Muscle layer of colon (tissue), 2 donors: Measurements from ENCODE around the gene ADAMTS2.

Experiments used
- H3K27ac ChIP-seq: one replicate; pipeline ENCODE4 v1.7.0; 2013; ENCODE audit warnings: low read depth, mild to moderate bottlenecking, low read length, moderate library complexity
- H3K27me3 ChIP-seq, 2 donors: one replicate each; pipeline ENCODE4 v1.7.0; 2013; ENCODE audit warnings: low read length in 2 of 2, mild to moderate bottlenecking in 2 of 2; ENCODE audit not compliant: insufficient read depth in 2 of 2, control insufficient read depth in 1 of 2
- H3K36me3 ChIP-seq: one replicate; pipeline ENCODE4 v1.7.0; 2013; ENCODE audit warnings: mild to moderate bottlenecking, low read length; ENCODE audit not compliant: insufficient read depth
- H3K4me1 ChIP-seq: one replicate; pipeline ENCODE4 v1.7.0; 2013; ENCODE audit warnings: mild to moderate bottlenecking, low read length; ENCODE audit not compliant: insufficient read depth
- H3K4me3 ChIP-seq, 2 donors: one replicate each; pipeline ENCODE4 v1.7.0; 2013; ENCODE audit warnings: low read length in 2 of 2, low read depth in 1 of 2, mild to moderate bottlenecking in 1 of 2, moderate library complexity in 1 of 2
- H3K9ac ChIP-seq: one replicate; pipeline ENCODE4 v1.7.0; 2013; ENCODE audit warnings: low read length
- H3K9me3 ChIP-seq: one replicate; pipeline ENCODE4 v1.7.0; 2013; ENCODE audit warnings: mild to moderate bottlenecking, low read length
- donor health status: abdominal sarcoma.
- donor health status: Adenocarcinoma of cecum.

The ADAMTS2 gene

GRCh38 chr5:179339996-179340395 lies 5.3 kb downstream of the ADAMTS2 start:
- Histone ChIP-seq H3K4me3 (no peak overlapping the region), H3K27me3 (peaks cover 0 to 3% of the 10 kb centered on the region in 2 donors), H3K9ac (no peak overlapping the region), H3K4me1 (peaks cover 13% of the 10 kb centered on the region), H3K9me3 (no peaks in the 10 kb centered on the region), H3K36me3 (no peaks in the 10 kb centered on the region), H3K27ac (no peak overlapping the region)

- no peaks in the 10 kb centered on the region for H3K36me3 ChIP-seq
- H3K9me3 ChIP-seq: no peaks in the 10 kb centered on the region
- H3K27ac ChIP-seq: no peak overlapping the region
- H3K9ac ChIP-seq: no peak overlapping the region
- H3K4me1 ChIP-seq: peaks cover 13% of the 10 kb centered on the region
- peaks cover 0 to 3% of the 10 kb centered on the region in 2 donors for H3K27me3 ChIP-seq
- H3K4me3 ChIP-seq: no peak overlapping the region
Observed at GRCh38 chr5:179339081-179339480, 6.2 kb downstream of the ADAMTS2 start.

- Histone ChIP-seq H3K27me3 (no peaks in the 10 kb centered on the region), H3K36me3 (no peaks in the 10 kb centered on the region), H3K9ac (no peak overlapping the region), H3K4me3 (no peak overlapping the region), H3K9me3 (no peaks in the 10 kb centered on the region), H3K4me1 (peaks cover 4% of the 10 kb centered on the region), H3K27ac (no peak overlapping the region)
Observed at GRCh38 chr5:179337796-179338676, 7.2 kb downstream of the ADAMTS2 start.

GRCh38 chr5:179336871-179337795 lies 8.1 kb downstream of the ADAMTS2 start:
- Histone ChIP-seq H3K4me3 (no peak overlapping the region), H3K27me3 (no peaks in the 10 kb centered on the region), H3K9ac (no peak overlapping the region), H3K27ac (no peak overlapping the region), H3K36me3 (no peaks in the 10 kb centered on the region), H3K9me3 (no peaks in the 10 kb centered on the region), H3K4me1 (peaks cover under 1% of the 10 kb centered on the region)

- Histone ChIP-seq H3K9me3 (no peaks in the 10 kb centered on the region), H3K4me1 (peaks cover 7% of the 10 kb centered on the region), H3K27ac (no peak overlapping the region), H3K27me3 (no peaks in the 10 kb centered on the region), H3K4me3 (no peak overlapping the region), H3K36me3 (no peaks in the 10 kb centered on the region), H3K9ac (no peak overlapping the region)
Observed at GRCh38 chr5:179336126-179336870, 9.0 kb downstream of the ADAMTS2 start.

GRCh38 chr5:179333796-179334761 lies 11.2 kb downstream of the ADAMTS2 start:
- Histone ChIP-seq H3K9me3 (no peaks in the 10 kb centered on the region), H3K36me3 (no peaks in the 10 kb centered on the region), H3K27me3 (no peaks in the 10 kb centered on the region), H3K4me1 (peaks cover 7% of the 10 kb centered on the region), H3K9ac (no peak overlapping the region), H3K27ac (no peak overlapping the region), H3K4me3 (no peak overlapping the region)

GRCh38 chr5:179332741-179333290 lies 12.4 kb downstream of the ADAMTS2 start:
- Histone ChIP-seq H3K27ac (no peak overlapping the region), H3K27me3 (no peaks in the 10 kb centered on the region), H3K4me3 (no peak overlapping the region), H3K4me1 (peaks cover 7% of the 10 kb centered on the region), H3K9ac (no peak overlapping the region), H3K36me3 (no peaks in the 10 kb centered on the region), H3K9me3 (no peaks in the 10 kb centered on the region)

- Histone ChIP-seq H3K9me3 (no peaks in the 10 kb centered on the region), H3K27me3 (no peaks in the 10 kb centered on the region), H3K36me3 (no peaks in the 10 kb centered on the region), H3K27ac (no peak overlapping the region), H3K9ac (no peak overlapping the region), H3K4me3 (no peak overlapping the region), H3K4me1 (peaks cover 7% of the 10 kb centered on the region)
Observed at GRCh38 chr5:179331591-179332375, 13.5 kb downstream of the ADAMTS2 start.

GRCh38 chr5:179330186-179330900 lies 14.9 kb downstream of the ADAMTS2 start:
- peaks cover 7% of the 10 kb centered on the region for H3K4me1 ChIP-seq

More at GRCh38 chr5:179330186-179330900, 14.9 kb downstream of the ADAMTS2 start:
- H3K9ac ChIP-seq: no peak overlapping the region
- no peak overlapping the region for H3K27ac ChIP-seq
- H3K9me3 ChIP-seq: no peaks in the 10 kb centered on the region
- H3K4me3 ChIP-seq: no peak overlapping the region
- H3K36me3 ChIP-seq: no peaks in the 10 kb centered on the region
- no peaks in the 10 kb centered on the region for H3K27me3 ChIP-seq
